Epidermal melanocyte (primary cell): ENCODE results near the gene FANCE.

Source experiments
- DNase-seq: peaks from one replicate; pipeline ENCODE4 v3.0.0; 2011; ENCODE audit warnings: low spot score; ENCODE audit not compliant: insufficient read length

Gene FANCE

GRCh38 chr6:35465646-35466045 lies 13.5 kb downstream of the FANCE start:
- no peak for DNase-seq

GRCh38 chr6:35468181-35468979 lies 16.2 kb downstream of the FANCE start, which contains the start of gene RPL10A:
TSS of gene RPL10A (plus strand) at chr6:35468401. CDS start at chr6:35468435, 34 bp downstream.
- peak; percentile 80 for DNase-seq

- DNase-seq = no peak
Measured at GRCh38 chr6:35468980-35469750, 17.0 kb downstream of the FANCE start.

GRCh38 chr6:35469751-35470662 lies 17.9 kb downstream of the FANCE start:
- no peak for DNase-seq

GRCh38 chr6:35470663-35471120 lies 18.6 kb downstream of the FANCE start:
- no peak for DNase-seq

GRCh38 chr6:35471836-35472345 lies 19.8 kb downstream of the FANCE start:
- no peak for DNase-seq

- no peak for DNase-seq
Measured at GRCh38 chr6:35473075-35473849, 21.1 kb downstream of the FANCE start.

- DNase-seq = no peak
Measured at GRCh38 chr6:35473850-35474130, 21.7 kb downstream of the FANCE start.

- DNase-seq = no peak
Measured at GRCh38 chr6:35474131-35474941, 22.2 kb downstream of the FANCE start.

GRCh38 chr6:35474942-35475570 lies 22.9 kb downstream of the FANCE start:
- no peak for DNase-seq

GRCh38 chr6:35475573-35475972 lies 23.4 kb downstream of the FANCE start:
- no peak for DNase-seq

GRCh38 chr6:35476004-35476403 lies 23.9 kb downstream of the FANCE start:
- DNase-seq = no peak

GRCh38 chr6:35477028-35477427 lies 24.9 kb downstream of the FANCE start:
- no peak for DNase-seq

GRCh38 chr6:35477551-35478179 lies 25.5 kb downstream of the FANCE start:
- no peak for DNase-seq

GRCh38 chr6:35478259-35478658 lies 26.1 kb downstream of the FANCE start:
- DNase-seq = no peak

- DNase-seq = no peak
Measured at GRCh38 chr6:35480176-35480575, 28.0 kb downstream of the FANCE start.

- DNase-seq = no peak
Measured at GRCh38 chr6:35481226-35481625, 29.1 kb downstream of the FANCE start.

GRCh38 chr6:35483062-35483461 lies 30.9 kb downstream of the FANCE start:
- DNase-seq = no peak

- no peak for DNase-seq
Measured at GRCh38 chr6:35483490-35483889, 31.4 kb downstream of the FANCE start.
